ENCODE data around the gene EPRS1.
"Not testable (repeated sequence)": the region's sequence is repeated elsewhere in the genome, so short reads cannot be mapped to it uniquely, and the experiment has no call there.

The EPRS1 gene

DNA sequence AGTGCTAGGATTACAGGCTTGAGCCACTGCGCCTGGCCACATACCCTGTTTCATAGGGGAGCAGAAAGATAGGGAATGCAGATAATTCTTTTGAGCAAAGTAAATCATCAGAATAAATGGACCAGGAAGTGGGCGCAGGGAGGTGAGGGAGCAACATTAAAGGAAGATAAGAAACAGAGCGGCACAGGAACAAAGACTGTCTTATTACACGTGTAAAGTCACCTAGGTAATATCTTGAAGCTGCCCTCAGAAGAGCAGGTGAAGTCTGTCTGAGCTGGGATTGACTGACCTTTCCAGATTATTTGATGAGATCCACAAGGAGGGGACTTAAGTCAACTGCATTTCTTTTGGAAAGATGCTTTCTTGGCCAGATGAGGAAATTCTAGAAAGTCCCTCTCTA is 7.7 kb downstream of the EPRS1 start:
- no peak for DNase-seq (ENCODE audit: low spot score)

GRCh38 chr1:220037810-220038209 is 8.5 kb downstream of the EPRS1 start:
- DNase-seq (ENCODE audit: low spot score): not testable (repeated sequence)

GRCh38 chr1:220032911-220033310 is 13.4 kb downstream of the EPRS1 start:
- no peak for DNase-seq (ENCODE audit: low spot score)

DNA sequence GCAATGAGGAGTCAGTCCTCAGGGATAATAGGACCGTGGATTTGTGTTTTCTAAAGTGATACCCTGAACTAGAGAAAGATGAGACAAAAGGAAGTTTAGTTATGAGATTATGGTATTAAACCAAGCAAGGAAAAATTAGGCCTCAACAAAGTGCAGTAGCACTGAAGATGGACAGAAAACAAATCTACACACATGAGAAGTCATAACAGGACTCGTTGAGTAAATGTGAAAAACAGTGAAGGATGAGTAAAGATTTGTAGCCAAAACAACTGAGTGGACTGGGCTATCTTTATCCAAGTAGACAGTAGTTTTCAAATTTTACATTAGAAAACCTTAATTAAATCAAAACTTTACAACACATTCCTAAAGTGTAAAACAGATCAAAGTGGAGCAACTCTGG is 15.0 kb downstream of the EPRS1 start:
- DNase-seq (ENCODE audit: low spot score): no peak

- DNase-seq (ENCODE audit: low spot score): no peak
These were observed 17.9 kb downstream of the EPRS1 start for GRCh38 chr1:220028346-220028895.

DNA sequence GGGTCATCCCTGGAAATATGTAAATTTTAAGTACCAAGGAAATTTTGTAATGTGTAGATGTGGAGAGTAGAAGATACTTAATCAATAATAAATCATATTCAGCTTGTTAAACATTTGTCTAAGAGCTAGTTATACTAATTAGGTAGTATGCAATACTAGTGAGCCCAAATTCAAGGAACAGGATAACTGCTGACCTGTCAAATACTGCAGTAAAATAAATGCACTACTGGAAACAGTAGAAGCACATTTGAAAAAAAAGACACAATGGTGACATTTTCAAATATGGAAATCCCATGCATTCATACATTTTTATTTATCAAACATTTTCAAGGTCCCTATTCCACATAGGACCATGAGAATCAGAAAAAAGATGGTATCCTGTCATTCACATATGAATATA is 27.2 kb downstream of the EPRS1 start:
- DNase-seq (ENCODE audit: low spot score): no peak

DNA sequence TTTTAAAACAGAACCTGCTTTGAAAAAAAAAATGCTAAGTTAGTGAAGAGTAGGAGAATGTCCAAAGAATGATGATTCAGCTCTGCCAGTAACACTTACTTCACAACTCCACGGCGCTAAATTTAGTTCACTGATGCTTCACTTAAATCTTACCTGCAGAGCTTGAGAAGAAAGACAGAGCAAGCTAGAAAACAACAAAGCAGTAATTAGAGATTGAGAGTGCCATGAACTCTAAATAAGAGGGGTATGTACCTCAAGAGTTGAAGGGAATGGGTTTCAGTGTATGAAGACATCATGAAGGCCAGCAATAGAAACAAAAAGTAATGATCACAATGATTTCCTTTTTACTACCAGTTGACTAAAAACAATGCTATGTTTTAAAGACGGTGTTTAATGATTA is 32.8 kb downstream of the EPRS1 start:
- DNase-seq (ENCODE audit: low spot score): no peak

DNA sequence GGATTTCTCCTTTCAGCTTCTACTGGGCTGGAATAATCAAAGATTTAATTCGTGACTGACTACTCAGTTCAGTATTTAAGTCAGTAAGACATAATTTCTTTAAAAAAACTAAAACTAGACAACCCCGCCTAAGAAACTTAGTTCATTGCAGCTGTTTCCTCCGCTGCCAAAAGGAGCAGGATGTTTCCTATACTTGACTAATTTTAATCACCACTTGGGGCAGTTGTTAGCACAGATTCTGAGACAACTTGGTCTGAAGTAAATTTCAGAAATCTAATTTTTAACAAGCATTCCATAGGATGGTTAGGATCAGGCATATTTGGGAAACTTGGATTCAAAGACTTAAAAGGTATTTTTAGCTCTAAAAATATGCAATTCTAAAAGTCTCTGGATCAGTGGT is 34.0 kb downstream of the EPRS1 start:
- DNase-seq (ENCODE audit: low spot score): peak; percentile 25

DNA sequence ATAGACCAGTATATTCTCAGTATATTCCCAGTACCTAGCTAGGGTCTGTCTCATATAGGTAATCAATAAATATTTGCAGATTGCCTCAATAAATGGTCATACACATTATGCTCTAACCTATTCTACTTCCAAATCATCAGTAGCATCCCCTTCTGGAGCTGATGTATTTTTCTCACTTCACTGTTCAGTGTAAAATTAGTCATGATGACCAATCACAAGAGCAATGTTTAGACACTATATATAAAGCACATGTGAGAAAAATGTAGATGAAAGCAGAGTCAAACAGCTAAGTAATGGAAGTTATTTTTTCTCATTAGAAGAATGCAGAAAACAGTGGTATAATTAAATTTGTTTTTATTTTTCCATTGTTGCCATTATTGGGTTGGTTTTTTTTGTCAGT is 34.7 kb downstream of the EPRS1 start:
- DNase-seq (ENCODE audit: low spot score): no peak

DNA sequence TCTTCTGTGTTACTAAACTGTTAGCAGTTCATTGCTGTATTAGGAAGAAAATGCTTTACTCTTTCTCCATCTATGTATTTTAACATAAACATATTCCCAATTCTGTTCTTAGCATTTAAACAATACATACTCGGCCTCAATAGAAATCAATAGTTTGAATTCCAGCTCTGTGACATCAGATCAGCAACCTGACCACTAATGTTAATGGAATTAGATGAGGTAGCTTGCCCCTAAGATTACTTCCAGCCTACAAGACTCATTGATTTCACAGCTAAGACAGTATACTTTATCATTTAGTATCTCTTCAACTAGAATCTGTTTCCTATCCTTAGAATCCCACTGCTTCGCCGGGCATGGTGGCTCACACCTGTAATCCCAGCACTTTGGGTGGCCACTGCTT is 38.9 kb downstream of the EPRS1 start:
- no peak for DNase-seq (ENCODE audit: low spot score)

DNA sequence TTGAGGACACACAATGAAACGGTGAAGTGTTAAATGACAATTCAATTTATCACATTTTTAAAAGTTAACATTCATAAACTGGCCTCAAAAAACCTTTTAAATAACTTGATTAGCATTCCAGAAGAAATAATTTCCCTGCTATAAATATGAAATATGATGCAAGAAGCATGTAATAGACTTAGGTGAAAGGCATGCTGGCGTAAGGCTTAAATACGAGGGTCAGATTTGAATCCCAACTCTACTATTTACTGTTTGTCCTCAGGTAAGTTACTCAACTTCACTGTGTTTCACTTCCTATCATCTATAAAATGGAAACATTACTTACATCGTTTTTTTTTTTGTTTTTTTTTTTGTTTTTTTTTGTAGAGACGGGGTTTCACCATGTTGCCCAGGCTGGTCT is 40.8 kb downstream of the EPRS1 start:
- no peak for DNase-seq (ENCODE audit: low spot score)

- no peak for DNase-seq (ENCODE audit: low spot score)
These were observed 42.5 kb downstream of the EPRS1 start for GRCh38 chr1:220003610-220004299.

DNA sequence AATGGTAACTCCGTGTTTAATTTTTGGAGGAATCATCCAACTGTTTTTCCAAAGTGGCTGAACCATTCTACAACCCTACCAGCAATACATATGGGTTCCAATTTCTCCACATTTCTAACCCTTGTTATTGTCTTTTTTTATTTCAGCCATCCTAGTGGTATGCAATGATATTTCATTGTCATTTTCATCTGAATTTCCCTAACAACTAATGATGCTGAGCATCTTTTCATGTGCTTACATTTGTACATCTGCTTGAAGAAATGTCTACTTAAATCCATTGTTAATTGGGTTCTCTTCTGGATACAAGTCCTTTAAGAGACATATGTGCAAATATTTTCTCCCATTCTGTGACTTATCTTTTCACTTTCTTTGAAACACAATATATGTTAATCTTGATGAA is 43.3 kb downstream of the EPRS1 start:
- DNase-seq (ENCODE audit: low spot score): no peak

- no peak for DNase-seq (ENCODE audit: low spot score)
These were observed 45.2 kb downstream of the EPRS1 start for GRCh38 chr1:220001095-220001501.

DNA sequence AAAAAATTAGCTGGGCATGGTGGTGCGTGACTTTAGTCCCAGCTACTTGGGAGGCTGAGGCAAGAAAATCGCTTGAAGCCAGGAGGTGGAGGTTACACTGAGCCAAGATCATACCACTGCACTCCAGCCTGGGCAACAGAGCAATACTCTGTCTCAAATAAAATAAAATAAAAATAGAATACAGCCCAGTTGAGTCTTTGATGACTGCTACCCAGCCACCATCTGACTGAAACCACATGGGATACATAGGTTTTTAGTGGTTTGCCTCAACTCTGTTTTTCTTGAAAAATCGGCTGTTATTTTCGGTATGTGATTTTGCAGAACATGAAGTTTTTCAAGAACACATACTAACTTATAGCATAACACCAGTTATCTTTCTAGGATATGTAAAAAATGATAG is 46.5 kb downstream of the EPRS1 start:
- no peak for DNase-seq (ENCODE audit: low spot score)

Data from kidney capillary endothelial cell (primary cell).